ENCODE measurements around the gene ZNF740. TPM values are rescaled to one million over a fixed set of nuclear protein-coding genes. Genes with fewer than 3 reads are reported as not detected.

ZNF740 gene
- total RNA-seq, 2 experiments from 2014 or later, result 31.6 to 58.2 TPM

GRCh38 chr12:53187145-53187899 lies 6.8 kb downstream of the ZNF740 start:
- TSS peak; percentile 6 for BruUV-seq (replicated peaks)
- Histone ChIP-seq H2AFZ (ENCODE audit: low read length) (no peak overlapping the region), H3K27ac (ENCODE audit: low read depth, low read length, poor library complexity, severe bottlenecking) (no peak overlapping the region), H3K4me3 (ENCODE audit: low read depth, low read length, poor library complexity, severe bottlenecking) (no peak overlapping the region), H3K79me2 (ENCODE audit: insufficient read depth, low read depth, low read length) (peaks cover 16% of the 10 kb centered on the region), H3K9me3 (ENCODE audit: low read length) (no peaks in the 10 kb centered on the region), H3K4me2 (ENCODE audit: low read length) (no peak overlapping the region), H3K36me3 (ENCODE audit: insufficient read depth, low read length) (peaks cover 95% of the 10 kb centered on the region), H3K4me1 (ENCODE audit: insufficient read depth, low read length, poor library complexity, severe bottlenecking) (peaks cover 29% of the 10 kb centered on the region), H3K9me2 (ENCODE audit: insufficient read depth, low read length) (no peaks in the 10 kb centered on the region), H4K20me1 (ENCODE audit: insufficient read depth, low read length) (no peaks in the 10 kb centered on the region)
- intact Hi-C loops (cut with micrococcal nuclease; ENCODE audit: unreplicated experiment), result no loop called here
- DNase-seq (ENCODE audit: low spot score), result no peak
- ChIA-PET POLR2A (interaction anchor here (0.5 to 1.1 kb wide), 7 partner anchors 13 to 108 kb away, joined by 3 to 5 read pairs (median 4); partner anchors contain the start of genes ITGB7 and SPRYD3), CTCF (ENCODE audit: unreplicated experiment) (interaction anchor here (0.5 to 1.6 kb wide), 3 partner anchors 11 to 313 kb away, joined by 3 to 9 read pairs (median 3); no protein-coding TSS in a partner anchor)
- TF ChIP-seq CTCF (conservative IDR thresholded peaks at IDR 0.05; ENCODE audit: low read length), result no peak
- TF ChIP-seq EZH2phosphoT487 (IDR thresholded peaks at IDR 0.05; ENCODE audit: borderline replicate concordance, low read depth, low read length), result no peak

GRCh38 chr12:53190108-53190729 lies 9.7 kb downstream of the ZNF740 start:
- no TSS peak for BruUV-seq (replicated peaks)
- TF ChIP-seq CTCF (conservative IDR thresholded peaks at IDR 0.05; ENCODE audit: low read length) (peak; percentile 81), EZH2phosphoT487 (IDR thresholded peaks at IDR 0.05; ENCODE audit: borderline replicate concordance, low read depth, low read length) (no peak)
- ChIA-PET CTCF (ENCODE audit: unreplicated experiment) (no interaction called here), POLR2A (interaction anchor here (0.6 kb wide), 2 partner anchors 9 to 127 kb away, joined by 3 to 4 read pairs; no protein-coding TSS in a partner anchor)
- Histone ChIP-seq H3K4me1 (ENCODE audit: insufficient read depth, low read length, poor library complexity, severe bottlenecking) (peaks cover 4% of the 10 kb centered on the region), H3K79me2 (ENCODE audit: insufficient read depth, low read depth, low read length) (no peaks in the 10 kb centered on the region), H3K36me3 (ENCODE audit: insufficient read depth, low read length) (peaks cover 96% of the 10 kb centered on the region), H4K20me1 (ENCODE audit: insufficient read depth, low read length) (no peaks in the 10 kb centered on the region), H3K4me3 (ENCODE audit: low read depth, low read length, poor library complexity, severe bottlenecking) (no peak overlapping the region), H3K9me3 (ENCODE audit: low read length) (no peaks in the 10 kb centered on the region), H3K4me2 (ENCODE audit: low read length) (no peak overlapping the region), H3K9me2 (ENCODE audit: insufficient read depth, low read length) (no peaks in the 10 kb centered on the region), H3K27ac (ENCODE audit: low read depth, low read length, poor library complexity, severe bottlenecking) (no peak overlapping the region), H2AFZ (ENCODE audit: low read length) (no peak overlapping the region)
- intact Hi-C loops (cut with micrococcal nuclease; ENCODE audit: unreplicated experiment), result loop anchor here (1.0 kb wide), 1 partner anchor 31 kb away; no protein-coding TSS in a partner anchor
- DNase-seq (ENCODE audit: low spot score), result peak; percentile 57

Data from OCI-LY7 (cell line).